K562 (cell line): ENCODE measurements around the gene SNRPD2. TPM values are rescaled to one million over a fixed set of nuclear protein-coding genes. Genes with fewer than 3 reads are reported as not detected.

ENCODE experiments used
- CBX1 ChIP-seq: sonication (generic); IDR thresholded peaks from 2 replicates; pipeline ENCODE4 v1.6.1; 2016; ENCODE audit warnings: antibody characterized with exemption, low read depth, mild to moderate bottlenecking
- MAZ ChIP-seq, 2 experiments: fragments of 450-650 bp in 1 of 2; sonication (generic) in 1 of 2; formaldehyde crosslinking; IDR thresholded peaks in 1 of 2; conservative IDR thresholded peaks in 1 of 2; 2 replicates each; pipeline versions ENCODE4 v1.4.0 to v1.5.0; 2020; ENCODE audit warnings: mild to moderate bottlenecking in 1 of 2, missing genetic modification reagents in 1 of 2
- SNRNP70 ChIP-seq: fragments of 200-400 bp; formaldehyde crosslinking; optimal IDR thresholded peaks from 2 replicates; pipeline ENCODE3; 2017; ENCODE audit warnings: low read depth, low read length
- ZNF274 ChIP-seq: IDR thresholded peaks from 2 replicates; pipeline ENCODE4 v1.6.1; 2011; ENCODE audit warnings: low read depth, mild to moderate bottlenecking, low read length, moderate library complexity, borderline replicate concordance
- ZNF408 ChIP-seq: fragments of 250-450 bp; sonication (Bioruptor Pico); IDR thresholded peaks from 2 replicates; pipeline ENCODE4 v1.4.0; 2020; ENCODE audit warnings: low read depth, mild to moderate bottlenecking, moderate library complexity
- polyA plus RNA-seq, 8 experiments: library from polyadenylated mRNA; depleted of rRNA in 4 of 8; stranded (reverse) in 5 of 8; unstranded in 3 of 8; fragments of >200 nt; fragmentation: Nextera tagmentation in 2 of 8; fragmentation: Illumina TruSeq in 1 of 8; extraction: Ambion mirVana in 2 of 8; extraction: Trizol in 1 of 8; gene quantifications; 2 replicates each; pipeline versions ENCODE4 v1.2.1 to v1.2.3, GENCODE V29; 2011 to 2014; ENCODE audit warnings: inconsistent platforms in 1 of 8, missing spikeins in 1 of 8
- total RNA-seq, 7 experiments: library from RNA; depleted of rRNA in 6 of 7; stranded (reverse); fragments of >200 nt in 6 of 7; fragmentation: Illumina TruSeq in 2 of 7; extraction: Trizol in 2 of 7; gene quantifications; 2 replicates each; pipeline versions ENCODE4 v1.2.1 to v1.2.3, GENCODE V29; 2011 to 2021; ENCODE audit warnings: low replicate concordance in 1 of 7
- TF ChIP-seq, protein P1 (sequence below): sonication (generic); formaldehyde crosslinking; IDR thresholded peaks from 2 replicates; pipeline ENCODE4 v1.4.0; 2020; ENCODE audit warnings: mild to moderate bottlenecking, missing genetic modification reagents
- TF ChIP-seq, protein P2 (sequence below): fragments of 450-650 bp; IDR thresholded peaks from 2 replicates; pipeline ENCODE4 v1.6.1; 2016; ENCODE audit warnings: antibody characterized with exemption
- TF ChIP-seq, protein P3 (sequence below): fragments of 250-450 bp; sonication (Bioruptor Pico); IDR thresholded peaks from 2 replicates; pipeline ENCODE4 v1.8.0; 2021; ENCODE audit warnings: borderline replicate concordance, mild to moderate bottlenecking, moderate library complexity; ENCODE audit not compliant: poor library complexity, severe bottlenecking
- TF ChIP-seq, protein P4 (sequence below): sonication (generic); formaldehyde crosslinking; IDR thresholded peaks from 2 replicates; pipeline ENCODE4 v1.8.0; 2022; ENCODE audit warnings: mild to moderate bottlenecking, low read depth, missing genetic modification reagents
- TF ChIP-seq, protein P5 (sequence below): sonication (generic); formaldehyde crosslinking; IDR thresholded peaks from 2 replicates; pipeline ENCODE4 v1.8.0; 2022; ENCODE audit warnings: missing genetic modification reagents, mild to moderate bottlenecking, moderate library complexity, borderline replicate concordance
- TF ChIP-seq, protein P6 (sequence below): fragments of 450-650 bp; IDR thresholded peaks from 2 replicates; pipeline ENCODE4 v1.6.1; 2017; ENCODE audit warnings: antibody characterized with exemption, mild to moderate bottlenecking
- TF ChIP-seq, protein P7 (sequence below): sonication (generic); formaldehyde crosslinking; IDR thresholded peaks from 2 replicates; pipeline ENCODE4 v1.8.0; 2022; ENCODE audit warnings: mild to moderate bottlenecking, missing genetic modification reagents, borderline replicate concordance

Gene SNRPD2
- total and polyA plus RNA-seq, 9 of the 15 experiments (the other 6 are each of a cell fraction or from before 2014, with no cell fraction given), result 728 to 4,411 (median 1,029) TPM

DNA sequence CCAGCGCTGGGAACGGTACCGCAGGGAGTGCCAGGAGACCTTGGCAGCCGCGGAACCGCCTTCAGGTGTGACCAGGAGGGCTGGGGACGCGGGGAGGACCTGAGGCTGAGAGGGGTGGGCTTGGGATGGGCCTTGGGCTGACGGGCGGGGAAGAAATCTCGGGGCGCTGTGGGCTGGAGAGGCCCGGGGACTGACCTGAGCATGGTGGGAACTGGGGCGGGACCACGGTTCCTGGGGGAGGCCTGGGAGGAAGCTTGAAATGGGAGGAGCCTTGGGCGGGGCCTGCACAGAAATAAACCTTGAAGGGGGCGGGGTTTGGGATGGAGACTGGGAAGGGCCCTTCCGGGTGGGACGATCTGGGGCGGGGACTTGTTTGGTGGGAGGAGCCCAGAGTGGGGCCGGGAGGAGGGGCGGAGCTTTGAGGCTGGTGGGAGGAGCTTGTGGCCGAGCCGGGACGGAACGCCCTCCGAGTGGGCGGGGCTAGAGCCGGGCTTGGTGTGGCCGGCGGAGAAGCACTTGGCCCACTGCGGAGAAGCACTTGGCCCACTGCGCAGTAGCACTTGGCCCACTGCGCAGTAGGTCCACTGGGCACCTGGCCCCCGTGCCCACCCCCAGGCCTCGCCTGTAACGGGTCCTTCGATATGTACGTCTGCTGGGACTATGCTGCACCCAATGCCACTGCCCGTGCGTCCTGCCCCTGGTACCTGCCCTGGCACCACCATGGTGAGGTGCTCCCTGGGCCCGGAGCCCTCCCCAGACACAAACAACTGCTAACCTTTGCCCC is 20.9 kb downstream of the SNRPD2 start (continued):
- TF ChIP-seq, protein P1, sequence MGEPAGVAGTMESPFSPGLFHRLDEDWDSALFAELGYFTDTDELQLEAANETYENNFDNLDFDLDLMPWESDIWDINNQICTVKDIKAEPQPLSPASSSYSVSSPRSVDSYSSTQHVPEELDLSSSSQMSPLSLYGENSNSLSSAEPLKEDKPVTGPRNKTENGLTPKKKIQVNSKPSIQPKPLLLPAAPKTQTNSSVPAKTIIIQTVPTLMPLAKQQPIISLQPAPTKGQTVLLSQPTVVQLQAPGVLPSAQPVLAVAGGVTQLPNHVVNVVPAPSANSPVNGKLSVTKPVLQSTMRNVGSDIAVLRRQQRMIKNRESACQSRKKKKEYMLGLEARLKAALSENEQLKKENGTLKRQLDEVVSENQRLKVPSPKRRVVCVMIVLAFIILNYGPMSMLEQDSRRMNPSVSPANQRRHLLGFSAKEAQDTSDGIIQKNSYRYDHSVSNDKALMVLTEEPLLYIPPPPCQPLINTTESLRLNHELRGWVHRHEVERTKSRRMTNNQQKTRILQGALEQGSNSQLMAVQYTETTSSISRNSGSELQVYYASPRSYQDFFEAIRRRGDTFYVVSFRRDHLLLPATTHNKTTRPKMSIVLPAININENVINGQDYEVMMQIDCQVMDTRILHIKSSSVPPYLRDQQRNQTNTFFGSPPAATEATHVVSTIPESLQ (CRISPR knock-in tag), result no peak
- TF ChIP-seq, protein P2, sequence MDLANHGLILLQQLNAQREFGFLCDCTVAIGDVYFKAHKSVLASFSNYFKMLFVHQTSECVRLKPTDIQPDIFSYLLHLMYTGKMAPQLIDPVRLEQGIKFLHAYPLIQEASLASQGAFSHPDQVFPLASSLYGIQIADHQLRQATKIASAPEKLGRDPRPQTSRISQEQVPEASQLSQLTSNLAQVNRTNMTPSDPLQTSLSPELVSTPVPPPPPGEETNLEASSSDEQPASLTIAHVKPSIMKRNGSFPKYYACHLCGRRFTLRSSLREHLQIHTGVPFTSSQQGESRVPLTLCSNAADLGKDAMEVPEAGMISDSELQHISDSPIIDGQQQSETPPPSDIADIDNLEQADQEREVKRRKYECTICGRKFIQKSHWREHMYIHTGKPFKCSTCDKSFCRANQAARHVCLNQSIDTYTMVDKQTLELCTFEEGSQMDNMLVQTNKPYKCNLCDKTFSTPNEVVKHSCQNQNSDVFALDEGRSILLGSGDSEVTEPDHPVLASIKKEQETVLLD, result 0 out of 2 replicates have a peak, but pooled peaks have one; percentile 24
- TF ChIP-seq, protein P3, sequence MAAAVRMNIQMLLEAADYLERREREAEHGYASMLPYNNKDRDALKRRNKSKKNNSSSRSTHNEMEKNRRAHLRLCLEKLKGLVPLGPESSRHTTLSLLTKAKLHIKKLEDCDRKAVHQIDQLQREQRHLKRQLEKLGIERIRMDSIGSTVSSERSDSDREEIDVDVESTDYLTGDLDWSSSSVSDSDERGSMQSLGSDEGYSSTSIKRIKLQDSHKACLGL (CRISPR knock-in tag), result no peak
- no peak for TF ChIP-seq ZNF408
- no peak for TF ChIP-seq ZNF274
- TF ChIP-seq, protein P4, sequence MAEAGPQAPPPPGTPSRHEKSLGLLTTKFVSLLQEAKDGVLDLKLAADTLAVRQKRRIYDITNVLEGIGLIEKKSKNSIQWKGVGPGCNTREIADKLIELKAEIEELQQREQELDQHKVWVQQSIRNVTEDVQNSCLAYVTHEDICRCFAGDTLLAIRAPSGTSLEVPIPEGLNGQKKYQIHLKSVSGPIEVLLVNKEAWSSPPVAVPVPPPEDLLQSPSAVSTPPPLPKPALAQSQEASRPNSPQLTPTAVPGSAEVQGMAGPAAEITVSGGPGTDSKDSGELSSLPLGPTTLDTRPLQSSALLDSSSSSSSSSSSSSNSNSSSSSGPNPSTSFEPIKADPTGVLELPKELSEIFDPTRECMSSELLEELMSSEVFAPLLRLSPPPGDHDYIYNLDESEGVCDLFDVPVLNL, result 0 out of 2 replicates have a peak, but pooled peaks have one; percentile 26
- TF ChIP-seq SNRNP70, result no peak
- no peak for TF ChIP-seq CBX1
- TF ChIP-seq, protein P5, sequence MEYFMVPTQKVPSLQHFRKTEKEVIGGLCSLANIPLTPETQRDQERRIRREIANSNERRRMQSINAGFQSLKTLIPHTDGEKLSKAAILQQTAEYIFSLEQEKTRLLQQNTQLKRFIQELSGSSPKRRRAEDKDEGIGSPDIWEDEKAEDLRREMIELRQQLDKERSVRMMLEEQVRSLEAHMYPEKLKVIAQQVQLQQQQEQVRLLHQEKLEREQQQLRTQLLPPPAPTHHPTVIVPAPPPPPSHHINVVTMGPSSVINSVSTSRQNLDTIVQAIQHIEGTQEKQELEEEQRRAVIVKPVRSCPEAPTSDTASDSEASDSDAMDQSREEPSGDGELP (CRISPR knock-in tag), result peak; percentile 27; the same call in 1 of the 2 replicates
- TF ChIP-seq, protein P6, sequence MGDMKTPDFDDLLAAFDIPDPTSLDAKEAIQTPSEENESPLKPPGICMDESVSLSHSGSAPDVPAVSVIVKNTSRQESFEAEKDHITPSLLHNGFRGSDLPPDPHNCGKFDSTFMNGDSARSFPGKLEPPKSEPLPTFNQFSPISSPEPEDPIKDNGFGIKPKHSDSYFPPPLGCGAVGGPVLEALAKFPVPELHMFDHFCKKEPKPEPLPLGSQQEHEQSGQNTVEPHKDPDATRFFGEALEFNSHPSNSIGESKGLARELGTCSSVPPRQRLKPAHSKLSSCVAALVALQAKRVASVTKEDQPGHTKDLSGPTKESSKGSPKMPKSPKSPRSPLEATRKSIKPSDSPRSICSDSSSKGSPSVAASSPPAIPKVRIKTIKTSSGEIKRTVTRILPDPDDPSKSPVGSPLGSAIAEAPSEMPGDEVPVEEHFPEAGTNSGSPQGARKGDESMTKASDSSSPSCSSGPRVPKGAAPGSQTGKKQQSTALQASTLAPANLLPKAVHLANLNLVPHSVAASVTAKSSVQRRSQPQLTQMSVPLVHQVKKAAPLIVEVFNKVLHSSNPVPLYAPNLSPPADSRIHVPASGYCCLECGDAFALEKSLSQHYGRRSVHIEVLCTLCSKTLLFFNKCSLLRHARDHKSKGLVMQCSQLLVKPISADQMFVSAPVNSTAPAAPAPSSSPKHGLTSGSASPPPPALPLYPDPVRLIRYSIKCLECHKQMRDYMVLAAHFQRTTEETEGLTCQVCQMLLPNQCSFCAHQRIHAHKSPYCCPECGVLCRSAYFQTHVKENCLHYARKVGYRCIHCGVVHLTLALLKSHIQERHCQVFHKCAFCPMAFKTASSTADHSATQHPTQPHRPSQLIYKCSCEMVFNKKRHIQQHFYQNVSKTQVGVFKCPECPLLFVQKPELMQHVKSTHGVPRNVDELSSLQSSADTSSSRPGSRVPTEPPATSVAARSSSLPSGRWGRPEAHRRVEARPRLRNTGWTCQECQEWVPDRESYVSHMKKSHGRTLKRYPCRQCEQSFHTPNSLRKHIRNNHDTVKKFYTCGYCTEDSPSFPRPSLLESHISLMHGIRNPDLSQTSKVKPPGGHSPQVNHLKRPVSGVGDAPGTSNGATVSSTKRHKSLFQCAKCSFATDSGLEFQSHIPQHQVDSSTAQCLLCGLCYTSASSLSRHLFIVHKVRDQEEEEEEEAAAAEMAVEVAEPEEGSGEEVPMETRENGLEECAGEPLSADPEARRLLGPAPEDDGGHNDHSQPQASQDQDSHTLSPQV, result no peak
- peak in 1 of 2 experiments; percentile 64; a peak in 1 of 4 replicates for TF ChIP-seq MAZ (CRISPR knock-in tag; conservative IDR thresholded peaks at IDR 0.05 in 1 of 2, IDR thresholded peaks at IDR 0.05 in 1 of 2)
- TF ChIP-seq, protein P7, sequence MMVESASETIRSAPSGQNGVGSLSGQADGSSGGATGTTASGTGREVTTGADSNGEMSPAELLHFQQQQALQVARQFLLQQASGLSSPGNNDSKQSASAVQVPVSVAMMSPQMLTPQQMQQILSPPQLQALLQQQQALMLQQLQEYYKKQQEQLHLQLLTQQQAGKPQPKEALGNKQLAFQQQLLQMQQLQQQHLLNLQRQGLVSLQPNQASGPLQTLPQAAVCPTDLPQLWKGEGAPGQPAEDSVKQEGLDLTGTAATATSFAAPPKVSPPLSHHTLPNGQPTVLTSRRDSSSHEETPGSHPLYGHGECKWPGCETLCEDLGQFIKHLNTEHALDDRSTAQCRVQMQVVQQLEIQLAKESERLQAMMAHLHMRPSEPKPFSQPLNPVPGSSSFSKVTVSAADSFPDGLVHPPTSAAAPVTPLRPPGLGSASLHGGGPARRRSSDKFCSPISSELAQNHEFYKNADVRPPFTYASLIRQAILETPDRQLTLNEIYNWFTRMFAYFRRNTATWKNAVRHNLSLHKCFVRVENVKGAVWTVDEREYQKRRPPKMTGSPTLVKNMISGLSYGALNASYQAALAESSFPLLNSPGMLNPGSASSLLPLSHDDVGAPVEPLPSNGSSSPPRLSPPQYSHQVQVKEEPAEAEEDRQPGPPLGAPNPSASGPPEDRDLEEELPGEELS, result no peak
